NCI-H526 treated with DMSO at 0.1 percent for 48 hours (cell line): Measurements from ENCODE around the gene PBXIP1.

Source experiments
- DNase-seq: peaks from one replicate; lab custom pipeline; 2025; lab: John Stamatoyannopoulos, UW

The PBXIP1 gene

DNA sequence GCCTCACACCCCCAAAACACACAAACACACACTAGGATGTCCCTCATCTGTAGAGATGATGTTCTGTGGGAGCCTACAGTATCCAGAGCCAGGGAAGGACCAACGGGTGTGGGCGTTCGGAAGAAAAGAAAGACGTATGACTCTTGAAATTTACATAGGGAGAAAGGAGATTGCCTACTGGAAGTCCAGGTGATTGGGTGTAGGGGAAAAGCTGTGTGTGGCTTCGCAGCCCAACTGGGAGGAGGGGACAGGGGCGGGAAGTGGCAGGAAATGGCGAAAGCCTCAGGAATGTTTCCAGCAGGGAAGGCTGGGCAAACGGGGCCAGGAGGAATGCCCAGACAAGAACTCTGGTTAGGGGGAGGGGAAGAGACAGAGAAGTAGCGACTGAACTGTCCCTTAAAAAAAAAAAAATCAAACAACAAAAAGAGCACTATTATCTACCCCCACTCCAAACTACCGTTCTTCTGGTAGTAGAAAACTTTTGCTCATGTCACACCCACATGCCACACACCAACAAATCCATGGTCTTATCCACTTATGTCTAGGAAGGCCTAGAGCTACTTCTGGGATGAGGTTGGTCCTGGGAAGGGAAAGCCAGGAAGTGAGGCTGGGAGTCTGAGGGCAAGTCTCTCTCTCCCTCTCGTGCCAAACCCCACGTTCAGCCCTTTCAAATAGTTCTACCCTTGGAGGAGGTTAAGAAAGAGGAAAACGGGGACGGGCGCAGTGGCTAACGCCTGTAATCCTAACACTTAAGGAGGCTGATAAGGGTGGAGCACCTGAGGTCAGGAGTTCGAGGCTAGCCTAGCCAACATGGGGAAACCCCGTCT is 16.8 kb upstream of the PBXIP1 start:
- DNase-seq = no peak

DNA sequence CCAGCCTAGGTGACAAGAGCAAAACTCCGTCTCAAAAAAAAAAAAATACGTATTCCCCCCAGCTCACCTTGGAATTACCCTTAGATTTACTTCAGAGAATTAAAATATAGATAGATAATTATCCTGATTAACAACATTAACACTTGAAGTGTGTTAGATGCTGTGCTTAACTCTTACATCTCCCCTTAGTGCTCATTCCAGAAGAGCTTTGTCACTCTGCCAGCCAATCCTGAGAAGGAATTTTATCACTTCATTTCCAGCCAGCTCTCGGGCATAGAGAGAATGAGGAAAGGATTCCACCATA is 16.3 kb upstream of the PBXIP1 start:
- DNase-seq = no peak

DNA sequence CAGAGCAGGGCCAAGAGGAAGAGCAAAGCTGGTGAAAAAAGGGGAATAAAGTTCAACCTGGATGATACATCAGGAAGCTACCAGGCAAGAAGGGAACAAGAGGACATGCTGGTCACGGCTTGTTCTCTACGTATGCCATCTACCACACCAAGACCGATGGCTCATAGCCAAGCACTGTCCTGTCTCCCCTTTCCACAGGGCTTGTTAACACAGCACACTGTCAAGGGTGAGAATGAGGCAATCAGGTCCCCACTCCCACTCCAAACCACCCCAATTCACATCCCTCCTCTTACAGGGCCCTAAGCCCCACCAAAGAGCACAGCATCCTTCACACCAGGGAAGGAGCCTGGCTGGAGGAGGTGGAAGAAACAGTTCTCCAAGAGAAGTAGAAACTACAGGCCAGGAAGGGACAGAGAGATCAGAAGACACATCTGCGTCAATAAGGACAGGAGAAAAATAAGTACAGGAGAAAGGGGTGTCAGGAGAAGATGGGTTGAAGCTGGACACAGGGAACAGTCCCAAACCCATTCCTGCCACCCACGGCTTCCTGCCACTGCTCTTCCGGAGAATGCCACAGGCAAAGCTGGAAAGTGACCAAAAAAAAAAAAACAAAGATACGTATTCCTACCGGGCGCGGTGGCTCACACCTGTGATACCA is 15.6 kb upstream of the PBXIP1 start:
- no peak for DNase-seq

DNA sequence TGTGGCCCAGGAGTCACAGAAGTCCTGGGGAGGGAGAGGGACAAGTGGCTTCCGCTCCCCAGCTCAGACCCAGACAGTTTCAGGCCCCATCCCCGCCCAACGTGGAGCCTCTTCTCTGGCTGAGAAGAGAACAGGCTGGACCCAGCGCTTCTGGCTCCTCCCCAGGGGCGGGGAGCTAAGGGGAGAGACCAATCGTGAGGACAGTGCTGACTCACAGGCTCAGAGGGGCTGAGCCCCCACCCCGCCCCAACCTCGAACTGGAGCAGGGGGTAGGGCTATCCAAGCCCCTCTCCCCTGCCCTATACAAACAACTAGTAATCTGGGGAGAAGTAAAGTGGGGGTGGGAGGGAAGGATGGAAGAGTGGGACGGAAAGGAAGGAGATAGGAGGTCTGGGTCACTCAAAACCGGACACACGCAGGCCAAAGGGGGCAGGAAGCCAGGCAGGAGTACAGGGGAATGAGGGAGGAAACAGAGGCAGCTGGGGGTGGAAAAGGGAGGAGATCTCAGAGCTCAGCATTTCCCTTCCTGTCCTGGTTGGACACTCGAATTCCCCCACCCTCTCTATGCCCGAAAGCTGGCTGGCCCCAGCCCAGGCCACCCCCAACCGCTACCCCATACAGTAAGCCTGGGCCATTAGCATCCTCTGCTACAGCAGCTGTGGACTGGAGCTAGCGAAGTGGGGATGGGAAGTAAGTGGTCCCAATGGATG is 14.9 kb upstream of the PBXIP1 start, which contains the start of gene SHC1:
Gene SHC1, minus strand, starts transcription at position 117 of the 710 bp plus-strand sequence. CDS start 221 bp downstream, outside the sequence.
- DNase-seq = peak; percentile 58

DNA sequence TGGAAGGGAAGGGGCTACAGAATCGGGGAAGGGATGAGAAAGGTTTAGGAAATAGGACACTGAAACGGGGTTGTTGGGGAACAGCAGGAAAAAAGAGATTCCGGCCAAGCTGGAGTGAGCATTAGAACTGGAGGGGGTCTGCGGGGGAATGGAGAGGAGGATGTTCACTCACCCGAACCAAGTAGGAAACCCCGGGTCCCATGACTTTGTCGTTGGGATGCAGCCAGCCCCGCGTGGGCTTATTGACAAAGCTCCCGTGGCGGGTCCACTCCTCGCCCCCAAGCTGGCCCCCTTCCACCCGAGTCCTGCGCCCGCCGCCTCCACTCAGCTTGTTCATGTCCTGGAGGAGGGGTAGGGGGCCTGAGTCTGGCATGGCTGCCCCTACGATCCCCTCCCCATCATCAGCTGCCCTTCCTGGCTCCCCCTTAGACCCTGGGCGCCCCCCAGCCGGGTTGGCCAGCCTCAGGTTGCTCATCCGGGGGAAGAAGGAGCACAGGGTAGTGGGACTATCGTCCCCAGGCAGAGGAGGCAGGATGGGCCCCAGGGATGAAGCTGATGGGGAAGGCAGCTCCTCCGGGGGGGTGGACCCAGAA is 14.1 kb upstream of the PBXIP1 start:
- DNase-seq = no peak

DNA sequence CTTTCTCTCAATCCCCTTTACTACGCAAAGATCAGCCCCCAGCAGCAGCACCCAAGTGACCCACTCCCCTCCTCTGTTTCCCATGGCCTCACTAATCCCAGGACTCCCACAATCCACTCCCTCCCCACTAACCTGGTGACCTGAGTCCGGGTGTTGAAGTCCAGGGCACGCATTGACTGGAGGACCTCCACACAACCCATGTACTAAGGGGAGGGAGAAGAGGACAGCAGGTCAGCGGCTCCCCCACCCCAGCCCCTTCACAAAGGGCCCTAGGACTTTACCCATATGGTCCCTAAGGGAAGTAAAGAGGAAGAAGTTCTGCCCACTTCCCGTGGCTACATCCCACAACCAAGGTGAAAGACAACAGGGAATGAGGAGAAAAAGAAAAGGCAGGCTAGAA is 13.3 kb upstream of the PBXIP1 start:
- DNase-seq = no peak

DNA sequence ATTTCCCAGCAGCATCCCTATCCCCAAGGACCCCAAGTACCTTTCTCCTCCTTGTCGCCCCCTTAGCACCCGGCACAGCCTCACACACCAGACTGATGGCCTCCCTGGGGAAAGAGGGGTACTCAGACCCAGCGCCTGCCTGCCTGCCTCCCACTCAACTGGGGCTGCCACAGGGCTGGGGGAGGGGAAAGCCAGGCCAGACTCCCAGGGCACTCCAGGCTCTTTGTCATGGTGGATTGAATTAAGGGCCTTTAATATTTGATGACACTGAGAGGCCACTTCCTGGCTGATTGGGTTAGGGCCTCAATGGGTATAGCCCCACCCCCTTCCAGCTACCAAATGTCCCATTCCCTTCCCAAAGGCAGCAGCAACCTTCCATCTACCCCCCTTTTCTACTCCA is 12.8 kb upstream of the PBXIP1 start:
- DNase-seq = no peak

DNA sequence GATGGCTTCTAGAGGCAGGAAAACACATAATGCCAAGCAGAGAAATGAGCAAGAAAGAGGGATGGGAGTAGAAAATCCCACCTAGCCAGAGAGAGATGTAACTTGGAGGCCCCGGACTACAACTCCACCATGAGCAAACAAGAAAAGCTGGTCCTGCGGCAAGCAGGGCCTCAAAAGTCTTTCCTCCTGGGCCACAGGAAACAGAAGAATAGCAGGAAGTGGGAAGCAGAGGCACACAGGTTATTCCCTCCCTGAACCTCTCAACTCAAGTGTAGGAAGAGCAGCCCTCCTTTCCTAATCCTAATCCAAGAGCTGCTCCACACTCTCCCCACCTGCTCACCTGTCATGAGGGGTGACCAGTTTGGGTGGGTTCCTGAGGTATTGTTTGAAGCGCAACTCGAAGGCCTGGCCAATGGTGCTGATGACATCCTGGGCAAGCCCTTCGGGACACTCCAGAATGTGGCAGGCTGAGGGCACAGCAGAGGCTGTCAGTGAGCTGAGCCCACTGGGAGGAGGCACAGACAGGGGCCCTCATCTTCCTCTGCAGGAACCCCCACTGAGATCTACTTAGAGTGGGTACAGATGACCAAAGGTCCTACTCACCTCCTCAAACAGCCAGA is 11.5 kb upstream of the PBXIP1 start:
- no peak for DNase-seq

DNA sequence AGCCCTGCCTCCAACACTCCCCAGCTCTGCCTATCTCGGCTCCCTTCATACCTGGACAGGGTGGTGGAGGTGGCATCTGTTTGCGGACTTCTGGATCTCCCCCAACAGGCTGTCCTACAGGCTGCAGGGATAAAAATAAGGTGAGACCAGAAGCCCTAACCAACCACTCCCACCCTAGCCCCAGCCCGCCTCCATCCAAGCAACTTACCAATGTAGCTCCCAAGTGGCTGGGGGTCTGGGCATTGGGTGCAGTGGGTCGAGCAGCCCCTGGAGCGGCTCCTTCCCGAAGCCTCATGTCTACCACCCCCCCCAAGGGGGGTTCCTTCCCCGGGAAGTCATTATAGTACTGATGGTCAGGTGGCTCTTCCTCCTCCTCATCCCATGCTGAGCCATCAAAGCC is 10.2 kb upstream of the PBXIP1 start:
- DNase-seq = no peak

DNA sequence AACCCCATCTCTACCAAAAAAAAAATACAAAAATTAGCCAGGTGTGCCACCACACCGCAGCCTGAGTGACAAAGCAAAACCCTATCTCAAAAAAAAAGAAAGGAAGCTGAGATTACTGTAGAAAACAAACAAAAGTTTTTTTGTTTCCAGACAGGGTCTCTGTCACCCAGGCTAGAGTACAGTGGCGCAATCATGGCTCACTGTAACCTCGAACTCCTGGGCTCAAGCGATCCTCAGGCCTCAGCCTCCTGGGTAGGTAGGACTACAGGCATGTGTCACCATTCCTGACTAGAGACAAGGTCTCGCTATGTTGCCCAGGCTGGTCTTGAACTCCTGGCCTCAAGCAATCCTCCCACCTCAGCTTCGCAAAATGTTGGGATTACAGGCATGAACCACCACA is 8.5 kb upstream of the PBXIP1 start:
- DNase-seq = no peak

DNA sequence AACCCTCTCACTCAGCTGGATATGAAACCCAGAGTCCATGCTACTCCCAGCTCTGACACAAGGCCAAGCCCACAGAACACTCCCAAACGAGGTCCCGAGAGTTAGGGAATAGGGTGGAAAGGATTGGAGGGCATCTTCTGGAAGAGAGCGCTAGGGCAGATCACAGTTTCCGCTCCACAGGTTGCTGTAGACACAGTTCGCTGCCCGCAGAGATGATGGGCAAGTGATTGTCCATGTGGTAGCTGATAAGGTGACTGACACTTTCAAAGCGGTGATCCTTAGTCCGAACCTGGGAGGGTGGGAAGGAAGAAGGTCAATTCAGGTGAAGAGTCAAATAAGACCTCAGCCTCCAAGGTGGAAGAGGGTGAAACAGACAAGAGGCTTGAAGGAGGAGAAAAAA is 7.7 kb upstream of the PBXIP1 start:
- DNase-seq = no peak

DNA sequence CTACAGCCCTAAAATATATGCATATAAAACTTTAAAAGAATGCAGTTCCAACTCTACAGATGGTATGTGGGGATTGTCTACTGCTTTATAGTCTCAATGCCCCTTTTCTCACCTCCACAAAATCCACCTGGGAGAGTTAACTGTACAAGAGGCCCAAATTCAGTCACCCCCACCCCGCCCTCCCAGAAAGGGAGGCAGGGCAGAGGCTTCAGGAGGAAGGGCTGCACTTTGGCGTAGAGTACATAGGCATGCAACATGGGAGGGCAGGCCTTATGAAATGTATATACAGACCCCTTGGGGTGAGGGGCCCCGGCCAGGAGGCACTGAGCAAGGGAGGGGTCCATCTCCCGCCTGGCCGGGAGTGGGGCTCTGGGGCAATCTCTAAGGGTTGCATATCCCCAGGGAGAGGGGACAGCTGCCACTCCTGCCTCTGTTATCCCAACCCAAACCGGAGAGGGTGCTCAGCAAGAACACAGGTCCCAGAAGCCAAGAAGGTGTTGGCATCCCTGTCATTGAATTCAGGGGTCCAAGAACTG is 7.0 kb upstream of the PBXIP1 start:
- no peak for DNase-seq

DNA sequence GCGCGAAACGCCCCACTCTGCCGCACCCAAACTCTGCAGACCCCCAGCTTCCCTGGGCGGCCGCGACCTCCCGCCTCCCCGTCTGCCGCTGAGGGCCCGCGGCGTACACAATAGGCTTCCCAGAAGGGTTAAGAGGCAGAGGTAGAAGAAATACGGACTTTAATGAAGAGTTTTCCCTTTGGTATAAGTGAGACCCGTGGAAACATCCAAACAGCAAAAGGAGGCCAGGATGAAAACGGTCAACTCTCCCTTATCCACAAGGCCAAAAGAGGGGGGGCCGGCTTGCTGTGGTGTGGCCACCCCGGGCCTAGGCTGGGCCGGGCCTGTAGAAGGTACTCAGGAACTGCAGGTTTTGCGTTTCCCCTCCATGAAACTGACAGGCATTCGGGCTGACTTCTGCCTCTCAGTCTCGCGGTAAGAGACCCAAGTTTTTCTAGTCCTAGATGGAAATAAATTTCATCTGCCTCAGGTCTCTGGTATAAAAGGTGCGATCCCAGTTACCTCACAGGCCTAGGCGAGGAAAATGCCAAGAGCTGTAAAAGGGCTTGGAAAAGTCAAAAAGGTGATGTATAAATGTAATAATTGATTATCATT is 6.4 kb upstream of the PBXIP1 start:
- no peak for DNase-seq

DNA sequence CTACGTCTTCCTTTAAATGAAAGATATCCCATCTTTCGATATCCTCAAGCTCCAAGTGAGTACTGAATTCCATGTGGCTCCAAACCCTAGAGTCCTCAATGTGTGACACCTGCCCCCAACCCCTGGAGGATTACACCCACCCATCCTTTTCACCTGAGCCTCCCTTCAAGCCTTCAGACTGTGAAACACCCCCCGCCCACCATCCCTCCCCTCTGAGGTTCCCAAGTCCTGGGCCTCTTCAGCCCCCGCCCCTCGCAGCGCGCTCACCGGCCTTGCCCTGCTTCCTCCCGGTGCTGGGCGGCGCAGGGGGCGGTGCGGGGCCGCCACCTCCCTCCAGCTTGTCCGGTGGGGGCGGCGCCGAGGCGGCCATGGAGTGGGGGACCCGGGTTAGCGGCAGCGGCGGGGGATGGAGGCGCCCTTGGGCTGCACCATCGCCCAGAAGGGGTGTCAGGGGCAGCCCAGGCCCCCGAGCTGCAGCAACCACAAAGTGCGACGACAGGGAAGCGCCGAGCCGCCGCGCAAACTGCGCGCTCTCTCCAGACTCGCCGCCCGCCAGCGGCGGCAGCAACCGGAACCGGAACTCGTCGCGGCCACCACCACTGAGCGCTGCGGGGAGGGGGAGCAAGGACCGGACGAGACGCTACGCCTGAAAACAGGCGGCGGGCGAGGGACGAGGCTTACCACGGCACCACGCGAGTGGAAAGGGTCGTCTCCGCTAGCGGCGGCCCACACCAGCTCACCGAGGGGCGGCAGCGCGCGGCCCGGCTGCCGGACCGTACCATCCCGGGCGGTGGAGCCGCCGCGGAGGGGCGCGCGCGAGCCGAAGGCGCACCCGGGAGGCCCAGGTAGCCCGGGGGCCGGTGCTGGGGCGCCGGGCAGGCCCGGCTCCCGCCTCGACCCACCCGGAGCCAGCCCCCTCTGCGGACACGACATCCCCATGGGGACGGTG is 5.6 kb upstream of the PBXIP1 start, which contains the start of gene PYGO2:
Gene PYGO2, minus strand, starts transcription at position 576 of the 949 bp plus-strand sequence. Its CDS starts 206 bp downstream, at position 370.
- peak; percentile 89 for DNase-seq

DNA sequence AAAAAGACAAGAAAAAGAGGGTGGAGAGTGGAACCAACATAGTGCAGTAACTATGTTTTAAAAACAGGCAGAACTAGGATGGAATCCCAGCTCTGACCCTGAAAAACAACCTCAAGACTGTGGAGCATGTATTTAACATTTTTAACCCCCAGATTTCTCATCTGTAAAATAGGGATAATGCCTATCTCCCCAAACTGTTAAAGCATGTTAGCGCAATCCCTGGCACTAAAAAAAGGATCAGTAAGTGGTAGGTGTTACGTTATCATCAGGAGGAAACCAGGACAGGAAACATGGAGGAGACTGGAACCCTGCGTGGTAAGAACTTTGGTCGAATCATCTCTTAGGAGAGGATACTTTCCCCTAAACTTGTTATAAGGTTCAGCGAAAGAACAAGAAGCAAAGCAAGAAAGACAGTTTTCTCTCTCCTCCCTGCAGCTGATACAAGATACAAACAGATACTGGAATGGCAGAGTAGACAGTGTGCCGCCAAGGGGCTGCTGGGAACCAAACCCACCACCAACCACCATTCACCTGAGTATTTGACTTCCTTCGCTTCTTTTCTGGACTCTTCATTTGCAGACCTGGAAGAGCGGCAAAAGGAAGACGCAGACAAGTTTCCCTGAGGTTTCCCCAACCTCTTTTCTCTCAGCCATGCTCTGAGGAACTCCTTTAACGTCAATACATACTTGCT is 4.7 kb upstream of the PBXIP1 start:
- no peak for DNase-seq

DNA sequence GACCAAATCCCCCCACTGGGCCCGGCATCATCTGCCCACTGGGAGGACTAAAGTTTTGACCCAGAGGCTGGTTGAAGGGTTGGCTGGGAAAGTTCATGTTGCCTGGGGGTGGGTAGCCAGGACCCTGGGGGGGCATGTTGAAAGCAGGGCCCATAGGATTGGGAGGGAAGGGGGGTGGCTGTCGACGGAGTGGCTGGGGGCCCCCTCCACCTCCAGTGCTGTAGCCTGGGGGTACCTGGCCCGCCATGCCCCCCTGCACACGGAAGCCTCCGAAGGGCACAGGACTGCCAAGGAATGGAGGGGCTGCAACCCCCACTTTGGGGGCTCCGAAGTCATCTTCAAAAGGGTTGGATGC is 3.5 kb upstream of the PBXIP1 start:
- no peak for DNase-seq

DNA sequence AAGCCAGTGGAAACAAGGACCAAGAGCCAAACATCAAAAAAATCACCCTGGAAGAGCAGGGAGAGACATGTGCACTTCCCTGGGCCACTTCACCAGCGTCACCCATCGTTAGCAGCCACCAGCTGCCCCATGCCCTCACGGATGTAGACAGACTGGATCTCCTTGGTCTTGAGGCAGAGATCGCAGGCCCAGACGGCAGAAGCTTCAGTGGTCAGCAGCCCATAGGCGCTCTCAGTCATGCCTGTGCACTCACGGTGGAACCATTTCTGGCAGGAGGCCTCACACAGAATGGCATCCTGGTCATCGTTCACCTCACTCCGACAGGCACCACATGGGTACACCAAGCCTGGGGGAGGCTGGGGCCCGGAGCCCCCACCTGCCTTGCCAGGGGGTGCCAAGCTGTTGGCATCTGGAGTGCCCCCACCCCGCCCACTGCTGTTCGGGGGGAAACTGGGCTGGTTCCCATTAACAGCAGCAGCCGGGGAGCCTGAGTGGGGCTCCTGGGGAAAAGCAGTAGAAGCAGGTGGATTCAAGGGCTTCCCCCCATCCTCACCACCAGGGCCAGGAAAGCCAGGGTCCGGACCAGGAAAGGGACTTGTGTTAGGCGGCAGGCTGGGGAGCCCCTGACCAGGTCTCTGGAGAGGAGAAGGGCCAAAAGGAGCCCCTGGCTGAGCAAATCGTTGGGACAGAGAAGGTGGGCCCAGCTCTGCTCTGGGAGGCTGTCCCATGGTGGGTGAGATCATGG is 3.0 kb upstream of the PBXIP1 start:
- no peak for DNase-seq

DNA sequence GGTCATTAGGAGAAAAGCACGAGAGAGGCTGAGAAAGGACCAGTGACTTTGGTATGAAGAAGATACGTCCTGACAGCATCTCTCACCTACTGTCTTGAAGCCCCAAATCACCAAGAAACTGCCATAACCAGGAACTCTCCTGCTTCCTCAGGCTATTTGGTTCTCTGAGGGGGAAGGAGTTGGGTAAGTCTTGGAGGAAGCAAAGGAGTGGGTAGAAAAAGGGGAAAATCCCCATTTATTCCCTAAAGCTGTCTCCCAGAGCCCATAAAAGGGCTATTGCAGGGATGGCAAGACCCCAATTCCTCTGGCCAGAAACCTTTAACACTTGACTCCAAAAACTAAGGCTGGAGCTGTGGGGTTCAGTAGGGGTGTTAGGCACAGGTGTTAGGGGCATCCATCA is 2.1 kb upstream of the PBXIP1 start:
- DNase-seq = no peak

DNA sequence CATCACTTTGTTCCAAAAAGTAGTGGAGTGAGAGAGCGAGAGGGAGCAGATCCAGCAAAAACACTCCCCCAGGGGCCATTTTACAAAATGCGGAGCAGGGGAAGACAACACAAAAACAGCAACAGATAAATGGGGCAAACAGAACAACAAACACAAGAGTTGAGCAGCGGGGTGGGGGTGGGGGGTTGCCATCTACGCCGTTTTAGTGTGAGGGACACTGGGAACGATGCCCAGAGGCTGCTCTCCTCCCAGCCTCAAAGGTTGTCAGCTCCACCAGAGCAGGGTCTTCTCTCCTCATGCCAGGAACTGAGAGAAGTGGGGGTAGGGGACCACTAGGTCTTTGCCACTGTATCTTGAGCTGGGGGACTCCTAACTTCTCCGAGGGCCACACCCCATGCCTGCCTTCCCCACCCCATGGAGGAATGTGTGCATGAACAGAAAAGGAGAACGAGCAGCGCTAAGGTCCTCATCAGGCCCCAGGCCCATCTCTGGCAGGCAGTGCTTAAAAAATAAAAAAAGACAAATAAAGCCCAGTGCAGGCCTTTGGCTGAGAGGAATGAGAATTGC is 1.3 kb upstream of the PBXIP1 start:
- DNase-seq = no peak
